Gastrocnemius medialis (tissue), 4 donors: ENCODE results near the gene NODAL.

Experiments used
- POLR2A ChIP-seq, 2 donors: fragments of 450-650 bp; IDR thresholded peaks; one replicate each; pipeline ENCODE4 v1.6.1; 2017; ENCODE audit warnings: antibody characterized with exemption in 2 of 2, mild to moderate bottlenecking in 2 of 2, moderate library complexity in 2 of 2
- TF ChIP-seq, protein P1 (sequence below), 5 experiments: fragments of 450-650 bp in 3 of 5; fragments of 200-600 bp in 2 of 5; sonication (generic) in 2 of 5; IDR thresholded peaks in 4 of 5; conservative IDR thresholded peaks in 1 of 5; 1 replicate in 4 of 5; 2 replicates in 1 of 5; pipeline ENCODE4 v1.5.1; 2016 to 2019; ENCODE audit warnings: antibody characterized with exemption in 5 of 5, mild to moderate bottlenecking in 3 of 5, moderate library complexity in 3 of 5

- TF ChIP-seq POLR2A (IDR thresholded peaks at IDR 0.05), result no peak
- TF ChIP-seq, protein P1, sequence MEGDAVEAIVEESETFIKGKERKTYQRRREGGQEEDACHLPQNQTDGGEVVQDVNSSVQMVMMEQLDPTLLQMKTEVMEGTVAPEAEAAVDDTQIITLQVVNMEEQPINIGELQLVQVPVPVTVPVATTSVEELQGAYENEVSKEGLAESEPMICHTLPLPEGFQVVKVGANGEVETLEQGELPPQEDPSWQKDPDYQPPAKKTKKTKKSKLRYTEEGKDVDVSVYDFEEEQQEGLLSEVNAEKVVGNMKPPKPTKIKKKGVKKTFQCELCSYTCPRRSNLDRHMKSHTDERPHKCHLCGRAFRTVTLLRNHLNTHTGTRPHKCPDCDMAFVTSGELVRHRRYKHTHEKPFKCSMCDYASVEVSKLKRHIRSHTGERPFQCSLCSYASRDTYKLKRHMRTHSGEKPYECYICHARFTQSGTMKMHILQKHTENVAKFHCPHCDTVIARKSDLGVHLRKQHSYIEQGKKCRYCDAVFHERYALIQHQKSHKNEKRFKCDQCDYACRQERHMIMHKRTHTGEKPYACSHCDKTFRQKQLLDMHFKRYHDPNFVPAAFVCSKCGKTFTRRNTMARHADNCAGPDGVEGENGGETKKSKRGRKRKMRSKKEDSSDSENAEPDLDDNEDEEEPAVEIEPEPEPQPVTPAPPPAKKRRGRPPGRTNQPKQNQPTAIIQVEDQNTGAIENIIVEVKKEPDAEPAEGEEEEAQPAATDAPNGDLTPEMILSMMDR (IDR thresholded peaks at IDR 0.05 in 4 of 5, conservative IDR thresholded peaks at IDR 0.05 in 1 of 5), result no peak
Observed at GRCh38 chr10:70487824-70488223, 46.3 kb upstream of the NODAL start.
